ENCODE results near the gene TEX2. TPM values are rescaled to one million over a fixed set of nuclear protein-coding genes. Genes with fewer than 3 reads are reported as not detected.

TEX2 gene
- total and polyA plus RNA-seq, 2 of the 13 experiments (the other 11 are each of a cell fraction or from before 2014, with no cell fraction given): 21.4 to 37.7 TPM

DNA sequence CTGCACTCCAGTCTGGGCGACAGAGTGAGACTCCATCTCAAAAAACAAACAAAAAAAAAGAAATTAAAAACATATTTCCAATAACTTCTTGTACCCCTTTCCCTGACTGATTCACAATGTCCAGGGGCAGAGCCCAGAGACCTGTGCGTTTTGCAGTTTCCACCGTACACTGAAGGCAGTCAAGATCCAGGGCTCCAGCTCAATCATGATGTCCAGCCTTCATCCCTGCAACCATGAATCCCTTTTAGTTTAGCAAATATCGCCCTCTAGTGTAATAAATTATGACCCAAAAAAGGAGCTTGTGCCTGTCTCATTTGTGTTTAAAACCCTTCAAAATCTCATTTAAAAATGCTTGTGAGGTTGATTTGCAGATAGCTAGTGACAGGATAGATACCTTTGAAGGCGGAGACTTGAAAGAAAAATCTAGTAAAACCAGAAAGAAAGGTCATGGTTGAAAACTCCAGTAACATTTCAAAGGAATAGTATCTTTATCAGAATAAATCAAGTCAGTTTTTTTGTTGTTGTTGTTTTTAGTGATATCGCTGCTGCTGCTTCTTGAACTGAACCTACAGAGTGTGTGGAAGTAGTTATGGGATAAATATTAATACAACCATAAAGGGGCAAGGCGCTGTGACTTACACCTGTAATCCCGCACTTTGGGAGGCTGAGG, 129.4 kb downstream of the TEX2 start (continued):
- TF ChIP-seq, protein P1, sequence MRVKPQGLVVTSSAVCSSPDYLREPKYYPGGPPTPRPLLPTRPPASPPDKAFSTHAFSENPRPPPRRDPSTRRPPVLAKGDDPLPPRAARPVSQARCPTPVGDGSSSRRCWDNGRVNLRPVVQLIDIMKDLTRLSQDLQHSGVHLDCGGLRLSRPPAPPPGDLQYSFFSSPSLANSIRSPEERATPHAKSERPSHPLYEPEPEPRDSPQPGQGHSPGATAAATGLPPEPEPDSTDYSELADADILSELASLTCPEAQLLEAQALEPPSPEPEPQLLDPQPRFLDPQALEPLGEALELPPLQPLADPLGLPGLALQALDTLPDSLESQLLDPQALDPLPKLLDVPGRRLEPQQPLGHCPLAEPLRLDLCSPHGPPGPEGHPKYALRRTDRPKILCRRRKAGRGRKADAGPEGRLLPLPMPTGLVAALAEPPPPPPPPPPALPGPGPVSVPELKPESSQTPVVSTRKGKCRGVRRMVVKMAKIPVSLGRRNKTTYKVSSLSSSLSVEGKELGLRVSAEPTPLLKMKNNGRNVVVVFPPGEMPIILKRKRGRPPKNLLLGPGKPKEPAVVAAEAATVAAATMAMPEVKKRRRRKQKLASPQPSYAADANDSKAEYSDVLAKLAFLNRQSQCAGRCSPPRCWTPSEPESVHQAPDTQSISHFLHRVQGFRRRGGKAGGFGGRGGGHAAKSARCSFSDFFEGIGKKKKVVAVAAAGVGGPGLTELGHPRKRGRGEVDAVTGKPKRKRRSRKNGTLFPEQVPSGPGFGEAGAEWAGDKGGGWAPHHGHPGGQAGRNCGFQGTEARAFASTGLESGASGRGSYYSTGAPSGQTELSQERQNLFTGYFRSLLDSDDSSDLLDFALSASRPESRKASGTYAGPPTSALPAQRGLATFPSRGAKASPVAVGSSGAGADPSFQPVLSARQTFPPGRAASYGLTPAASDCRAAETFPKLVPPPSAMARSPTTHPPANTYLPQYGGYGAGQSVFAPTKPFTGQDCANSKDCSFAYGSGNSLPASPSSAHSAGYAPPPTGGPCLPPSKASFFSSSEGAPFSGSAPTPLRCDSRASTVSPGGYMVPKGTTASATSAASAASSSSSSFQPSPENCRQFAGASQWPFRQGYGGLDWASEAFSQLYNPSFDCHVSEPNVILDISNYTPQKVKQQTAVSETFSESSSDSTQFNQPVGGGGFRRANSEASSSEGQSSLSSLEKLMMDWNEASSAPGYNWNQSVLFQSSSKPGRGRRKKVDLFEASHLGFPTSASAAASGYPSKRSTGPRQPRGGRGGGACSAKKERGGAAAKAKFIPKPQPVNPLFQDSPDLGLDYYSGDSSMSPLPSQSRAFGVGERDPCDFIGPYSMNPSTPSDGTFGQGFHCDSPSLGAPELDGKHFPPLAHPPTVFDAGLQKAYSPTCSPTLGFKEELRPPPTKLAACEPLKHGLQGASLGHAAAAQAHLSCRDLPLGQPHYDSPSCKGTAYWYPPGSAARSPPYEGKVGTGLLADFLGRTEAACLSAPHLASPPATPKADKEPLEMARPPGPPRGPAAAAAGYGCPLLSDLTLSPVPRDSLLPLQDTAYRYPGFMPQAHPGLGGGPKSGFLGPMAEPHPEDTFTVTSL (CRISPR knock-in tag; IDR thresholded peaks at IDR 0.05; ENCODE audit: borderline replicate concordance): peak; percentile 26; the same call in 1 of the 2 replicates
- TF ChIP-seq CBX5 (CRISPR knock-in tag; IDR thresholded peaks at IDR 0.05; ENCODE audit: borderline replicate concordance) (no peak), RBM39 (IDR thresholded peaks at IDR 0.05; ENCODE audit: low read depth, low read length, poor library complexity, severe bottlenecking) (no peak)
- TF ChIP-seq, protein P2, sequence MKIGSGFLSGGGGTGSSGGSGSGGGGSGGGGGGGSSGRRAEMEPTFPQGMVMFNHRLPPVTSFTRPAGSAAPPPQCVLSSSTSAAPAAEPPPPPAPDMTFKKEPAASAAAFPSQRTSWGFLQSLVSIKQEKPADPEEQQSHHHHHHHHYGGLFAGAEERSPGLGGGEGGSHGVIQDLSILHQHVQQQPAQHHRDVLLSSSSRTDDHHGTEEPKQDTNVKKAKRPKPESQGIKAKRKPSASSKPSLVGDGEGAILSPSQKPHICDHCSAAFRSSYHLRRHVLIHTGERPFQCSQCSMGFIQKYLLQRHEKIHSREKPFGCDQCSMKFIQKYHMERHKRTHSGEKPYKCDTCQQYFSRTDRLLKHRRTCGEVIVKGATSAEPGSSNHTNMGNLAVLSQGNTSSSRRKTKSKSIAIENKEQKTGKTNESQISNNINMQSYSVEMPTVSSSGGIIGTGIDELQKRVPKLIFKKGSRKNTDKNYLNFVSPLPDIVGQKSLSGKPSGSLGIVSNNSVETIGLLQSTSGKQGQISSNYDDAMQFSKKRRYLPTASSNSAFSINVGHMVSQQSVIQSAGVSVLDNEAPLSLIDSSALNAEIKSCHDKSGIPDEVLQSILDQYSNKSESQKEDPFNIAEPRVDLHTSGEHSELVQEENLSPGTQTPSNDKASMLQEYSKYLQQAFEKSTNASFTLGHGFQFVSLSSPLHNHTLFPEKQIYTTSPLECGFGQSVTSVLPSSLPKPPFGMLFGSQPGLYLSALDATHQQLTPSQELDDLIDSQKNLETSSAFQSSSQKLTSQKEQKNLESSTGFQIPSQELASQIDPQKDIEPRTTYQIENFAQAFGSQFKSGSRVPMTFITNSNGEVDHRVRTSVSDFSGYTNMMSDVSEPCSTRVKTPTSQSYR (CRISPR knock-in tag; IDR thresholded peaks at IDR 0.05; ENCODE audit: borderline replicate concordance): no peak
- TF ChIP-seq, protein P3, sequence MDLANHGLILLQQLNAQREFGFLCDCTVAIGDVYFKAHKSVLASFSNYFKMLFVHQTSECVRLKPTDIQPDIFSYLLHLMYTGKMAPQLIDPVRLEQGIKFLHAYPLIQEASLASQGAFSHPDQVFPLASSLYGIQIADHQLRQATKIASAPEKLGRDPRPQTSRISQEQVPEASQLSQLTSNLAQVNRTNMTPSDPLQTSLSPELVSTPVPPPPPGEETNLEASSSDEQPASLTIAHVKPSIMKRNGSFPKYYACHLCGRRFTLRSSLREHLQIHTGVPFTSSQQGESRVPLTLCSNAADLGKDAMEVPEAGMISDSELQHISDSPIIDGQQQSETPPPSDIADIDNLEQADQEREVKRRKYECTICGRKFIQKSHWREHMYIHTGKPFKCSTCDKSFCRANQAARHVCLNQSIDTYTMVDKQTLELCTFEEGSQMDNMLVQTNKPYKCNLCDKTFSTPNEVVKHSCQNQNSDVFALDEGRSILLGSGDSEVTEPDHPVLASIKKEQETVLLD (CRISPR knock-in tag; IDR thresholded peaks at IDR 0.05; ENCODE audit: low read depth): no peak

Data from HepG2 (cell line).